H1 (cell line): ENCODE results near the gene AGPS.

ENCODE experiments used
- ATF3 ChIP-seq: IDR thresholded peaks from 2 replicates; pipeline ENCODE4 v1.6.1; 2011; ENCODE audit warnings: low read depth, mild to moderate bottlenecking, low read length; ENCODE audit not compliant: insufficient read depth
- CTCF ChIP-seq, 3 experiments: IDR thresholded peaks; 1 replicate in 2 of 3; 2 replicates in 1 of 3; pipeline versions ENCODE4 v1.5.1 to v1.6.1; 2011; ENCODE audit warnings: low read length in 3 of 3, mild to moderate bottlenecking in 3 of 3, inconsistent platforms in 2 of 3, low read depth in 1 of 3, moderate library complexity in 1 of 3; ENCODE audit not compliant: insufficient read depth in 1 of 3; ENCODE audit errors: control extremely low read depth in 1 of 3
- EP300 ChIP-seq, 2 experiments: IDR thresholded peaks; 1 replicate in 1 of 2; 2 replicates in 1 of 2; pipeline ENCODE4 v1.6.1; 2011 to 2012; ENCODE audit warnings: low read depth in 2 of 2, low read length in 2 of 2, mild to moderate bottlenecking in 2 of 2, borderline replicate concordance in 1 of 2, inconsistent platforms in 1 of 2, moderate library complexity in 1 of 2
- EZH2 ChIP-seq: fragments of 200-600 bp; sonication (generic); IDR thresholded peaks from 2 replicates; pipeline ENCODE4 v1.7.1; 2012; ENCODE audit warnings: low read depth, mild to moderate bottlenecking, moderate library complexity, low read length, inconsistent platforms; ENCODE audit not compliant: severe bottlenecking
- JUND ChIP-seq: IDR thresholded peaks from 2 replicates; pipeline ENCODE4 v1.6.1; 2011; ENCODE audit warnings: mild to moderate bottlenecking, improper control_type of control experiment, low read length
- POLR2A ChIP-seq, 2 experiments: IDR thresholded peaks; 1 replicate in 1 of 2; 2 replicates in 1 of 2; pipeline ENCODE4 v1.6.1; 2011; ENCODE audit warnings: low read depth in 2 of 2, low read length in 2 of 2, mild to moderate bottlenecking in 2 of 2; ENCODE audit errors: control extremely low read depth in 1 of 2
- POLR2AphosphoS5 ChIP-seq: IDR thresholded peaks from 2 replicates; pipeline ENCODE4 v1.6.1; 2011; ENCODE audit warnings: low read depth, low read length
- RAD21 ChIP-seq, 2 experiments: IDR thresholded peaks in 1 of 2; conservative IDR thresholded peaks in 1 of 2; 2 replicates each; pipeline ENCODE4 v1.6.1; 2011; ENCODE audit warnings: low read depth in 2 of 2, low read length in 2 of 2, improper control_type of control experiment in 1 of 2, inconsistent platforms in 1 of 2, mild to moderate bottlenecking in 1 of 2, moderate library complexity in 1 of 2
- RFX5 ChIP-seq: IDR thresholded peaks from 2 replicates; pipeline ENCODE4 v1.6.1; 2011; ENCODE audit warnings: low read depth, low read length, improper control_type of control experiment, borderline replicate concordance
- SIX5 ChIP-seq: IDR thresholded peaks from 2 replicates; pipeline ENCODE4 v1.6.1; 2011; ENCODE audit warnings: mild to moderate bottlenecking, low read depth, low read length
- TAF1 ChIP-seq: IDR thresholded peaks from 2 replicates; pipeline ENCODE4 v1.6.1; 2011; ENCODE audit warnings: mild to moderate bottlenecking, low read depth, low read length
- YY1 ChIP-seq: IDR thresholded peaks from 2 replicates; pipeline ENCODE4 v1.6.1; 2011; ENCODE audit warnings: low read depth, mild to moderate bottlenecking, low read length

- TF ChIP-seq CTCF (IDR thresholded peaks at IDR 0.05; ENCODE audit: control extremely low read depth in 1 of 3, insufficient read depth in 1 of 3, low read depth in 1 of 3, low read length in 3 of 3) (no peak), RAD21 (IDR thresholded peaks at IDR 0.05 in 1 of 2, conservative IDR thresholded peaks at IDR 0.05 in 1 of 2; ENCODE audit: low read depth in 2 of 2, low read length in 2 of 2) (no peak), EP300 (IDR thresholded peaks at IDR 0.05; ENCODE audit: borderline replicate concordance in 1 of 2, low read depth in 2 of 2, low read length in 2 of 2) (no peak), JUND (no peak), SIX5 (no peak), POLR2AphosphoS5 (no peak), POLR2A (IDR thresholded peaks at IDR 0.05; ENCODE audit: control extremely low read depth in 1 of 2, low read depth in 2 of 2, low read length in 2 of 2) (no peak), RFX5 (no peak), YY1 (no peak), EZH2 (no peak), TAF1 (no peak), ATF3 (no peak)
These were observed 7.4 kb upstream of the AGPS start for GRCh38 chr2:177385151-177385550.
